NCI-H1436 treated with DMSO at 0.1 percent for 48 hours (cell line): Measurements from ENCODE around the gene RBM18.
A peak's percentile ranks its signal among the peaks of the same experiment; 100 is the strongest.

Source experiments
- DNase-seq: peaks from one replicate; lab custom pipeline; 2025; lab: John Stamatoyannopoulos, UW

The RBM18 gene

GRCh38 chr9:122204055-122204454 is 60.6 kb downstream of the RBM18 start:
- no peak for DNase-seq

DNA sequence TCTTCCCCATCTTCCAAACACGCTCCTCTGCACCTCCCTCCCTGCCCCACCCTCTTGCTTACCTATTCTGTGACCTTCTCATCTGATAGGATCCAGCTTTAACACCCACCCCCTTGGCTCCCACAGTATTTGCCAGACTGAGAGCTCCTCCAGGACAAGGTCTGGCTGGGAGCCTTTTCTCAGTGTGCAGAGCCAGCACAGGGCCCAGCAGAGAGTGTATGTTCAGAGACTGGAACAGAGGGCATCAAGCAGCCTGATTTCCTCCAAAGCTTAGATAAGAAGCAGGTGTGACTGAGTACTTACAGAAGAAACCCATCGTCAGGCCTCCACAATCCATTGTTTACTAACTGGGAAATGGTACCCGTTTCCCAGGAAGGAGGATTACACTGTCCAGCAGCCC is 62.5 kb downstream of the RBM18 start:
- no peak for DNase-seq

DNA sequence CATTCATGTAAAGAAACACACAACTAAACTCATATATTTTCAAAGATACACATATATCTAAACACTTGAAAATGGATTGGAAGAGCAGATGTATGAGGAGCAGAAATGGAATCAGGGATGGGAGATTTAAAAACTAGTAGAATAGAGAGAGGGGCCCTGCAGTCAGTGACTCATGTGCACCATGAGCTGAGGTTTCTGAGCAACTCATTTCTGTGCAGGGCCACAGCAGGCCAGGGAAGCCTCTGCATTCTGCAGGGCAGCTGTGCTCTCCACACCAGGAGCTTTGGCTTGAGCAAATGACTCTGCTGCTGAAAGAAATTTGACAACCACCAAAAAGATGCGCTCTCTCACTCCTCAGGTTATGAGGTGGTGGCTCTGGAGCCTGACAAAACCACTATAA is 63.0 kb downstream of the RBM18 start:
- DNase-seq, result no peak

- no peak for DNase-seq
Measured at GRCh38 chr9:122200960-122201595, 63.6 kb downstream of the RBM18 start.

- no peak for DNase-seq
Measured at GRCh38 chr9:122197882-122198281, 66.8 kb downstream of the RBM18 start.

GRCh38 chr9:122197426-122197825 is 67.2 kb downstream of the RBM18 start:
- peak; percentile 82 for DNase-seq

DNA sequence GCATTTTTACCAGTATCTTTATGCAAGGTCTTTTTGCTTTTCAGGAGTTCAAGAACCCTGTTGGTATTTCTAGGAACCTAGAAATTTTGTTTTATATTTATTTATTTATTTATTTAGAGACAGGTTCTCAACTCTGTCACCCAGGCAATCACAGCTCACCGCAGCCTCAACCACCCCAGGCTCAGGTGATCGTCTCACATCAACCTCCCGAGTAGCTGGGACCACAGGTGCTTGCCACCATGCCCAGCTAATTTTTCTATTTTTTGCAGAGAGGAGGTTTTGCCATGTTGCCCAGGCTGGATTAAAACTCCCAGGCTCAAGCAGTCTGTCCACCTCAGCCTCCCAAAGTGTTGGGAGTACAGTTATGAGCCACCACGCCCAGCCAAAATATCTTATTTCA is 68.8 kb downstream of the RBM18 start:
- no peak for DNase-seq

DNA sequence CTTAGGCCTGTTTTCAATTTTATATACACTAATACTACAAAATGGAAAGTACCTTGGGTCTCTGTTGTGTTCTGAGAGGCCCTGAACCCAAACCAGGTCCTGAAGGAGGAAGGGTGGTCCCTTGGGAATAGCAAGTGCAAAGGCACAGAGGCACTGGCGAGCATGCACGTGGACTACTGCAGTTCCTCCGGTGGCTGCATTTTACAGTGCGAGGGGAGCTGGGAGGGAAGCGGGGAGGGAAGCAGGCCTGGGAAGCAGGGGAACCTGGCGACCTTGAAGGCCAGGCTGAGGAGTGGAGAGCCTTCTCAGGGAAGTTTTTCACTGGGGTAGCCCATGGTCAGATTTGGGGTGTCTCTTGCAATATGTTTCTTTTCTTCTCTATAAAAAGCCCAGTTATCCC is 71.0 kb downstream of the RBM18 start:
- DNase-seq, result no peak

DNA sequence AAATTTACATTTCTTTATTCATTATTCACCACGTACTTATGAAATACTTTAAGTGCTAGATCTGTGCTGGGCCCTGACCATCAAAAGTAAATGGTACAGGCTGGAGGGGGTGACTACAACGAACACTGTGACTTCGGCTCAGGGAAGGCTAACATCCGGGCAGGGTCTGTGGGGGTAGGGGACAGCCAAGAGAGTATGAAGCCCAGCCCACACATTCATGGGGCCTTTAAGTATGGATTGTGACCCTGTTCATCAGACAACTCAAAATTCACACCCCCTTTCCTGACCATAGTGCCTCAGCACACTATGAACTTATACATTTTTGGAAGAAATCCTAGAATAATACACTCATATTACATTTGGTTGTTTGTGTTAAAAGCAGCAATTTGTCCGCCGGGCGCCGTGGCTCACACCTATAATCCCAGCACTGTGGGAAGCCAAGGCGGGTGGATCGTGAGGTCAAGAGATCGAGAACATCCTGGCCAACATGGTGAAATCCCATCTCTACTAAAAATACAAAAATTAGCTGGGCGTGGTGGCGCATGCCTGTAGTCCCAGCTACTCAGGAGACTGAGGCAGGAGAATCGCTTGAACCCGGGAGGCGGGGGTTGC is 71.6 kb downstream of the RBM18 start:
- DNase-seq, result no peak

- no peak for DNase-seq
Measured at GRCh38 chr9:122192261-122192875, 72.3 kb downstream of the RBM18 start.

GRCh38 chr9:122191584-122191983 is 73.1 kb downstream of the RBM18 start:
- no peak for DNase-seq

- DNase-seq, result no peak
Measured at GRCh38 chr9:122190597-122191381, 73.9 kb downstream of the RBM18 start.

- DNase-seq, result no peak
Measured at GRCh38 chr9:122188369-122188768, 76.3 kb downstream of the RBM18 start.
